ENCODE data around the gene INPP5F. TPM values are rescaled to one million over a fixed set of nuclear protein-coding genes. Genes with fewer than 3 reads are reported as not detected.

INPP5F gene
- total and polyA plus RNA-seq, 4 experiments from 2014 or later = 3.6 to 10.9 (median 8.0) TPM

DNA sequence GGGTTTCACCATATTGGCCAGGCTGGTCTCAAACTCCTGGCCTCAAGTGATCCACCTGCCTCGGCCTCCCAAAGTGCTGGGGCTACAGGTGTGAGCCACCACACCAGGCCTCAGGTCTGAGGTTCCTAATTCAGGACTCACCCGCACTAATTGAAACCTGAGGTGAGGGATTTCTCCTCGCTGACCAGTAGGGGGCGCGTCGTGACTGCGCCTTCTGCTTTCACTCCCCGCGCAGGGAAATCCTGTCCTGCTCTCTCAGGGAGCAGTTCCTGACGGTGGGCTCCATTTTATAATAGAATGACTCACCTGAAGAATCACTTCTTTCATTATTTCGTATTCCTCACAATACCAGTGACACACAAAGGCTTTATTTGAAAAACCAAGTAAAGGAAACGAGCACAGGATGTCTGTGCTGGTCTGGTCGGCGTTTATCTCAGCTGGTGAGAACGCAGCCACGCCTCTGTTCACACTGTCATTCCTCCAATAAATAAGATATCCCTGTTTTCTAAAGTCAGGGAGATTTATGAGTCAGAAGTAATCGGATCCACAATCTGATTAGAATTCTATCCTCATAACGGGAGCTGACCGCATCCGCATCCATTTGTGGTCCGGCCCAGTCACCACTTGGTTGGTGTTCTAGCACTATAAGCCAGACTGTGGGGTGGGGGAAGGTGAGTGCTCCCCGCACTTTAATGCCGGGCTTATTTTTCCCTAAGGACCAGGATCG lies 39.2 kb upstream of the INPP5F start:
- H3K27ac ChIP-seq (ENCODE audit: low read depth, low read length) = no peak overlapping the region
- H3K4me3 ChIP-seq (ENCODE audit: low read length in 2 of 2) = peak overlapping the region in 1 of 2 donors; percentile 60
- no peaks in the 10 kb centered on the region for H3K9me3 ChIP-seq (ENCODE audit: control insufficient read depth in 1 of 2, low read length in 2 of 2)
- ChIA-PET POLR2A (ENCODE audit: partially characterized antibody) (interaction anchor here (0.8 to 2.2 kb wide), 7 partner anchors 22 to 173 kb away, joined by 3 to 6 read pairs (median 4); partner anchors contain the start of genes BAG3 and INPP5F), CTCF (ENCODE audit: partially characterized antibody) (interaction anchor here (0.7 to 10.0 kb wide), 40 partner anchors 9 to 651 kb away, joined by 3 to 105 read pairs (median 4); partner anchors contain the start of gene INPP5F)
- no peaks in the 10 kb centered on the region for H3K27me3 ChIP-seq (ENCODE audit: insufficient read depth, low read length)
- peak; percentile 76 to 85 (median 78) for DNase-seq
- peak overlapping the region; percentile 51 to 84 (median 77) for H3K27ac Mint-ChIP-seq
- no peaks in the 10 kb centered on the region for H3K36me3 Mint-ChIP-seq
- no peaks in the 10 kb centered on the region for H3K9me3 Mint-ChIP-seq
- H3K36me3 ChIP-seq (ENCODE audit: insufficient read depth, low read length) = no peaks in the 10 kb centered on the region
- H3K27me3 Mint-ChIP-seq = peaks cover 1% of the 10 kb centered on the region in 2 donors
- H3K4me3 Mint-ChIP-seq = peak overlapping the region; percentile 70 to 84 (median 79)
- peaks cover 19% of the 10 kb centered on the region for H3K4me1 ChIP-seq (ENCODE audit: insufficient read depth, low read length)
- peaks cover 7 to 22% (median 16%) of the 10 kb centered on the region in 4 donors for H3K4me1 Mint-ChIP-seq
- intact Hi-C loops (cut with micrococcal nuclease) = loop anchor here (1.0 to 2.0 kb wide), 4 partner anchors 34 to 173 kb away; no protein-coding TSS in a partner anchor

DNA sequence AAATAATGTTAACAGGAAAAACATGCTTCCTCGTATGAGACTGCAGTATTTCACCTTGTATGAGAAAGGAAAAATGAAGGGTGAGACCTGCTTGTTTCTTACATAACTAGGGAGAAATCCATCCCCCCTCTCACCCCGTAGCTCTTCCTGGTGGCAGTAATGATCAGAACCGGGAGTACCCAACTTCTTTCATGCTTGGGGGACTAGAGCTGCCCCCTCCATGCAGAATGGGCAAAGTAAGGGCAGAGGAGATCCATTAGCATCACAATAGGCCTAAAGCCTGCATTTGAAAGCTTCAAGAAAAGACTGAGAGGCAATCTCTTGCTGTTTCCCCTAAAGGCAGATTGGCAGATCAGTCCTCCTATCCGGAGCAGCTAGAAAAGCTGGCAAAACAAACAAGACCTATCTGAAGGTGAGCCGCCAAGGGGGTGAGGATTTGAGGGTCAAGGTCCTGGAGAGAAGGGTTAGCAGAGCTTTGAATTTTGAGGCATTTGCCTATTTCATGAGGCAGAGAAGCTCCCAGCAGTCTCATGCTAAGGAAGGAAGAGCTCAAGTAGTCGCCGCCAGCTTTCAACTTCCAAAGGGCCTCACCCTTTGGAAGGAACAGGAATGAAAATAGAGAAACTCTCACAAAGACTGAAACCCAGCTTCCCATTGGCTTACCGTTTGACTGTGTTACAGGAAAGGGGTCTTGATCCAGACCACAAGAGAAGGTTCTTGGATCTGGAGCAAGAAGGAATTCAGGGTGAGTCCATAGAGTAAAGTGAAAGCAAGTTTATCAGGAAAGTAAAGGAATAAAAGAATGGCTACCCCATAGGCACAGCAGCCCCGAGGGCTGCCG lies 38.4 kb upstream of the INPP5F start:
- no peak overlapping the region for H3K27ac ChIP-seq (ENCODE audit: low read depth, low read length)
- peak overlapping the region in 6 of 7 donors; percentile 9 to 84 (median 71) for H3K27ac Mint-ChIP-seq
- H3K36me3 Mint-ChIP-seq = no peaks in the 10 kb centered on the region
- DNase-seq = no peak
- H3K4me1 Mint-ChIP-seq = peaks cover 3 to 17% (median 10%) of the 10 kb centered on the region in 4 donors
- POLR2A ChIA-PET (ENCODE audit: partially characterized antibody) = interaction anchor here (1.2 to 2.2 kb wide), 5 partner anchors 22 to 172 kb away, joined by 3 to 6 read pairs (median 4); partner anchors contain the start of genes BAG3 and INPP5F
- H3K9me3 Mint-ChIP-seq = no peaks in the 10 kb centered on the region
- CTCF ChIA-PET (ENCODE audit: partially characterized antibody) = interaction anchor here (0.7 to 10.0 kb wide), 35 partner anchors 8 to 650 kb away, joined by 3 to 105 read pairs (median 4); partner anchors contain the start of gene INPP5F
- H3K36me3 ChIP-seq (ENCODE audit: insufficient read depth, low read length) = no peaks in the 10 kb centered on the region
- no peaks in the 10 kb centered on the region for H3K9me3 ChIP-seq (ENCODE audit: control insufficient read depth in 1 of 2, low read length in 2 of 2)
- no peaks in the 10 kb centered on the region for H3K27me3 ChIP-seq (ENCODE audit: insufficient read depth, low read length)
- intact Hi-C loops (cut with micrococcal nuclease) = loop anchor here (2.0 kb wide), 1 partner anchor 35 kb away; no protein-coding TSS in a partner anchor
- H3K4me3 Mint-ChIP-seq = peak overlapping the region in 3 of 8 donors; percentile 76 to 80 (median 78)
- H3K4me1 ChIP-seq (ENCODE audit: insufficient read depth, low read length) = peaks cover 13% of the 10 kb centered on the region
- H3K4me3 ChIP-seq (ENCODE audit: low read length in 2 of 2) = no peak overlapping the region
- no peaks in the 10 kb centered on the region for H3K27me3 Mint-ChIP-seq

- no peaks in the 10 kb centered on the region for H3K36me3 Mint-ChIP-seq
- H3K27ac Mint-ChIP-seq = peak overlapping the region in 1 of 7 donors; percentile 77
- no peak overlapping the region for H3K27ac ChIP-seq (ENCODE audit: low read depth, low read length)
- H3K9me3 Mint-ChIP-seq = no peaks in the 10 kb centered on the region
- H3K36me3 ChIP-seq (ENCODE audit: insufficient read depth, low read length) = no peaks in the 10 kb centered on the region
- peaks cover 3 to 17% (median 10%) of the 10 kb centered on the region in 4 donors for H3K4me1 Mint-ChIP-seq
- peaks cover 13% of the 10 kb centered on the region for H3K4me1 ChIP-seq (ENCODE audit: insufficient read depth, low read length)
- no peak overlapping the region for H3K4me3 Mint-ChIP-seq
- no peak for DNase-seq
- POLR2A ChIA-PET (ENCODE audit: partially characterized antibody) = interaction anchor here (1.2 to 1.4 kb wide), 2 partner anchors 38 to 61 kb away, joined by 4 to 6 read pairs; partner anchors contain the start of gene INPP5F
- H3K27me3 Mint-ChIP-seq = no peaks in the 10 kb centered on the region
- H3K27me3 ChIP-seq (ENCODE audit: insufficient read depth, low read length) = no peaks in the 10 kb centered on the region
- CTCF ChIA-PET (ENCODE audit: partially characterized antibody) = interaction anchor here (0.7 to 10.0 kb wide), 15 partner anchors 7 to 224 kb away, joined by 3 to 105 read pairs (median 7); partner anchors contain the start of gene INPP5F
- no peak overlapping the region for H3K4me3 ChIP-seq (ENCODE audit: low read length in 2 of 2)
- intact Hi-C loops (cut with micrococcal nuclease) = no loop called here
- H3K9me3 ChIP-seq (ENCODE audit: control insufficient read depth in 1 of 2, low read length in 2 of 2) = no peaks in the 10 kb centered on the region
Measured at GRCh38 chr10:119688033-119688508, 37.8 kb upstream of the INPP5F start.

DNA sequence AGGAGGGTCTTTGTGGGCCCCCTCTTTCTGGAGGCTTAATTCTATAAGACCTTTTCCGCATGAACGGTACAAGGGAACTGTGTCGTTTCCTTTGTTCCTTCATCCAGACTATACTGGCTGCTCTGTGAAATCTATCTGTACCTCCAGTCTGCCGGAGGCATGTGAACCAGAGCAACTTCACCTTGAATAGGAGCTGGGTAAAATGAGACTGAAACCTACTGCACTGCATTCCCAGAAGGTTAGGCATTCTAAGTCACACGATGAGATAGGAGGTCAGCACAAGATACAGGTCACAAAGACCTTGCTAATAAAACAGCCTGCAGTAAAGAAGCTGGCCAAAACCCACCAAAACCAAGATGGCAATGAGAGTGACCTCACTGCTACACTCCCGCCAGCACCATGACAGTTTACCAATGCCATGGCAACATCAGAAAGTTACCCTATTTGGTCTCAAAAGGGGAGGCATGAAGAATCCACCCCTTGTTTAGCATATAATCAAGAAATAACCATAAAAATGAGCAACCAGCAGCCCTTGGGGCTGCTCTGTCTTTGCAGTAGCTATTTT lies 36.8 kb upstream of the INPP5F start:
- Mint-ChIP-seq H3K36me3 (no peaks in the 10 kb centered on the region), H3K27me3 (no peaks in the 10 kb centered on the region), H3K4me3 (no peak overlapping the region), H3K9me3 (no peaks in the 10 kb centered on the region), H3K4me1 (peaks cover 3 to 17% (median 10%) of the 10 kb centered on the region in 4 donors), H3K27ac (no peak overlapping the region)
- Histone ChIP-seq H3K27me3 (ENCODE audit: insufficient read depth, low read length) (no peaks in the 10 kb centered on the region), H3K4me3 (ENCODE audit: low read length in 2 of 2) (no peak overlapping the region), H3K36me3 (ENCODE audit: insufficient read depth, low read length) (no peaks in the 10 kb centered on the region), H3K27ac (ENCODE audit: low read depth, low read length) (no peak overlapping the region), H3K4me1 (ENCODE audit: insufficient read depth, low read length) (peaks cover 13% of the 10 kb centered on the region), H3K9me3 (ENCODE audit: control insufficient read depth in 1 of 2, low read length in 2 of 2) (no peaks in the 10 kb centered on the region)
- POLR2A ChIA-PET (ENCODE audit: partially characterized antibody) = no interaction called here
- no peak for DNase-seq
- CTCF ChIA-PET (ENCODE audit: partially characterized antibody) = interaction anchor here (0.7 to 10.0 kb wide), 2 partner anchors 171 to 741 kb away, joined by 3 to 105 read pairs; no protein-coding TSS in a partner anchor
- intact Hi-C loops (cut with micrococcal nuclease) = no loop called here

- Histone ChIP-seq H3K27me3 (ENCODE audit: insufficient read depth, low read length) (no peaks in the 10 kb centered on the region), H3K27ac (ENCODE audit: low read depth, low read length) (no peak overlapping the region), H3K4me3 (ENCODE audit: low read length in 2 of 2) (no peak overlapping the region), H3K9me3 (ENCODE audit: control insufficient read depth in 1 of 2, low read length in 2 of 2) (no peaks in the 10 kb centered on the region), H3K36me3 (ENCODE audit: insufficient read depth, low read length) (no peaks in the 10 kb centered on the region), H3K4me1 (ENCODE audit: insufficient read depth, low read length) (peaks cover 8% of the 10 kb centered on the region)
- Mint-ChIP-seq H3K27me3 (peaks cover 0 to 3% of the 10 kb centered on the region in 2 donors), H3K4me1 (peaks cover 3 to 11% (median 5%) of the 10 kb centered on the region in 4 donors), H3K4me3 (no peak overlapping the region), H3K9me3 (no peaks in the 10 kb centered on the region), H3K27ac (no peak overlapping the region), H3K36me3 (no peaks in the 10 kb centered on the region)
- no peak for DNase-seq
- intact Hi-C loops (cut with micrococcal nuclease) = no loop called here
- POLR2A ChIA-PET (ENCODE audit: partially characterized antibody) = no interaction called here
- CTCF ChIA-PET (ENCODE audit: partially characterized antibody) = interaction anchor here (2.0 kb wide), 1 partner anchor 10 kb away, joined by 4 read pairs; no protein-coding TSS in a partner anchor
Measured at GRCh38 chr10:119691726-119692125, 34.1 kb upstream of the INPP5F start.

GRCh38 chr10:119693262-119693957 lies 32.4 kb upstream of the INPP5F start:
- POLR2A ChIA-PET (ENCODE audit: partially characterized antibody) = no interaction called here
- CTCF ChIA-PET (ENCODE audit: partially characterized antibody) = interaction anchor here (2.0 kb wide), 1 partner anchor 9 kb away, joined by 4 read pairs; no protein-coding TSS in a partner anchor
- H3K4me3 Mint-ChIP-seq = no peak overlapping the region
- peak overlapping the region in 1 of 7 donors; percentile 66 for H3K27ac Mint-ChIP-seq
- intact Hi-C loops (cut with micrococcal nuclease) = no loop called here
- no peaks in the 10 kb centered on the region for H3K9me3 Mint-ChIP-seq
- peaks cover 0 to 5% of the 10 kb centered on the region in 2 donors for H3K27me3 Mint-ChIP-seq
- Histone ChIP-seq H3K4me3 (ENCODE audit: low read length in 2 of 2) (no peak overlapping the region), H3K9me3 (ENCODE audit: control insufficient read depth in 1 of 2, low read length in 2 of 2) (no peaks in the 10 kb centered on the region), H3K27ac (ENCODE audit: low read depth, low read length) (no peak overlapping the region), H3K36me3 (ENCODE audit: insufficient read depth, low read length) (no peaks in the 10 kb centered on the region), H3K27me3 (ENCODE audit: insufficient read depth, low read length) (no peaks in the 10 kb centered on the region), H3K4me1 (ENCODE audit: insufficient read depth, low read length) (no peaks in the 10 kb centered on the region)
- H3K4me1 Mint-ChIP-seq = no peaks in the 10 kb centered on the region
- H3K36me3 Mint-ChIP-seq = no peaks in the 10 kb centered on the region
- DNase-seq = no peak
